GM04503 (cell line): ENCODE measurements around the gene NTN5.
"Not testable (repeated sequence)": the region's sequence is repeated elsewhere in the genome, so short reads cannot be mapped to it uniquely, and the experiment has no call there.

Source experiments
- DNase-seq: peaks from one replicate; pipeline ENCODE4 v3.0.0-alpha.2; 2012; ENCODE audit warnings: low read depth

NTN5 gene

DNA sequence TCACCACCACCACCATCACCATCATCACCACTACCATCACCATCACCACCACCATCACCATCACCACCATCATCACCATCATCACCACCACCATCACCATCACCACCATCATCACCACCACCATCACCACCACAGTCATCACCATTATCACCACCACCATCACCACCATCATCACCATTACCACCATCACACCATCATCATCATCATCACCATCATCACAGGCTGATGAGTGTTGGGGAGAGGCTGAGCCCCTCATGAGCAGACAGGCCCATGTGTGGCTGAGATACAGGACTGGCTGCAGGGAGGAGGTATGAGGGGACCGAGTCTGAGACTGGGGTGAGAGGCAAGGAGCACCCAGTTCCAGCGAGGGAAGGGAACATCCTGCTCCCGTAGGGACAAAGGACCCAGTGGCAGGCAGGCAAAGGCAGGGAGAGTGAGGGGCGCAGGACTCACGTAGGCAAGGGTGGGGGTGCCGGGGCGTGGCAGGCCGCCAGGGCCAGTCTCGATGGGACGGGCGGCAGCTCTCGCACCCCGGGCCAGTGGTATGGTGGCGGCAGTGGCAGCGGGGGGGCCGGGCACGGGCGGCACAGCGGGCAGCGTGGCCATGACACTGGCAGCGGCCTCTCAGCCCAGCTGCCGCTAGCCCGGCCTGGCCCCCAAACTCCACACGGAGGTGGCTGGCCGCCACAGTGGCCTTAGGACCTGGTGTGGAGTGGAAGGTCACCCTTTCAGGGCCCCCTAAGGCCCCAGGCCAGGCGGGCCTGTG, 2.7 kb downstream of the NTN5 start:
- no peak for DNase-seq

DNA sequence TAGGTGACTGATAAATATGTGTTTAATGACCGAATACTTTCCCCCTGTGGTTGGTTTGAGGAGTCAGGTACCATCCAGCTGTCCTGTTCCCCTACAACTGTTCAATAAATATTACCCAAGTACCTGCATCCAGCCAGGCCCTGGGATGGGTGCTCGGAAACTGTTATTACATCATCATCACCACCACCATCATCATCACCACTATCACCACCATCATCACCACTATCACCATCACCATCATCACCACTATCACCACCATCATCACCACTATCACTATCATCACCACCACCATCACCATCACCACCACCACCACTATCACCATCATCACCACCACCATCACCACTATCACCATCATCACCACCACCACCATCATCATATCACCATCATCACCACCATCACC, 4.1 kb downstream of the NTN5 start:
- no peak for DNase-seq

DNA sequence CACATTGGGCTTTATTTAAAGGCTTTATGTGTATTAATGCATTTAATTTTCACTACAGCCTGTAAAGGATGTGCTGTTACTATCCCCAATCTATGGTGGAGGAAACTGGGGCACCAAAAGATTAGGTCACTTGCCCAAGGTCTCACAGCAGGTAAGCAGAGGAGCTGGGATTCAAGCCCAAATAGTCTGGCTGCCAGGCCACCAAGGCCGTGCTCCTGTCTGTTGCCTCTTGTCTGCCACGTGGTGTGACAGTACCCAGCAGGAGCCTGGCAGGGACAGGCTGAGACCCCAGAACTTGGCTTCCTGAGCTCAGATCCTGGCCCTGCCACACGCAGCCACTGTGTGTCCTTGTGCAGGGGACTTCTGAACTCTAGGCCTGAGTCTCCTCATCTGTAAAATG, 4.5 kb downstream of the NTN5 start:
- no peak for DNase-seq

DNA sequence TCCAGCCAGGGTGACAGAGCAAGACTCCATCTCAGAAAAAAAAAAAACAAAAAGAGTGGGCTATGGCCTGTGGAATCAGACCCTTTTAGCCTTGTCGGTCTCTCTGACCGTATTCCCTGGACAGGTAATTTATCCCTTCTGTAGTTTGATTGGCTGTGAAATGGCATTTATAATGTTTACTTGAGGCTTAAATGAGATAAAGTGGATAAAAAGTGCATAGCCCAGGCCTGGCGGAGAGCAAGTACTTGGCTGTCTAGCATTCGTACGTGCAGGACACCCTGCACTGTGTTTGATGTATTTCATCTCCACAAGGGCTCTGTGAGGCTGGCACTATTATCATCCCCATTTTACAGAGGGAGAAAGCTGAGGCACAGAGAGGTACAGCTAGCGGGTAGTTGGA, 7.0 kb downstream of the NTN5 start:
- no peak for DNase-seq

DNA sequence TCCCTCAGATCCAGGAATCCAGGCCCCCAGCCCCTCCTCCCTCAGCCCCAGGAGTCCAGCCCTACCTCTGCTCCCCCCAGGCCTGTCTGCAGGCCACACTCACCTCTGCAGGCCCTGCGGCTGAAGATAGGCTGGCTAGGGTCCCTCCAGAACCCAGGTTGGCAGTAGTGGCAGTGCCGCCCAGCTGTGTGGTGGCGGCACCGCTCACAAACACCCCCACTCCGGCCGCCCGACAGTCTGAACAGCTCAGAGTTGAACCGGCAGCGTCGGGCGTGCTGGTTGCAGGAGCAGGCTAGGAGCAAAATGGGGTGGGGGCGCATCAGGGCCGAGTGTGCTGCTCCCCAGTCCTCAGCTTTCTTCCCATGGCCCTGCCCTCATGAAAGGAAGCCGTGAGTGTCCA, 8.3 kb downstream of the NTN5 start:
- DNase-seq, result no peak

DNA sequence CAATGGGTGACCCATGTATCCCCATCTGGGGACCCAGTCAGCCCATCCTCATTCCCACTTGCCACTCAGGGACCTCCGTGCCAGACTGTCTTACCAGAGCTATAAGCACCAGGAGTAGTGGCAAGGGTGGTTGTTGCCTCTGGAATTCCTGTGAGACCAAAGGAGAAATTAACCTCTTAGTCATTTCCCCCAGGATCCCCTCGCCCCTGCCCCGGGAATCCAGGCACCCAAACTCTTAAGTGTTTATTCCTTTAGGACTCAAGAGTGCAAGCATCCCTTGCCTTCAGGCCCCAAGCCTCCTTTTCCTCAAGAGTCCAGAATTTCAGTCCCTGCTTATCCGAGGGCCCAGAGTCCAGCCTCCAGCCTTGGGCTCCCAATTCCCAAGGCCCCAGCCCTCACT, 9.2 kb downstream of the NTN5 start:
- no peak for DNase-seq

DNA sequence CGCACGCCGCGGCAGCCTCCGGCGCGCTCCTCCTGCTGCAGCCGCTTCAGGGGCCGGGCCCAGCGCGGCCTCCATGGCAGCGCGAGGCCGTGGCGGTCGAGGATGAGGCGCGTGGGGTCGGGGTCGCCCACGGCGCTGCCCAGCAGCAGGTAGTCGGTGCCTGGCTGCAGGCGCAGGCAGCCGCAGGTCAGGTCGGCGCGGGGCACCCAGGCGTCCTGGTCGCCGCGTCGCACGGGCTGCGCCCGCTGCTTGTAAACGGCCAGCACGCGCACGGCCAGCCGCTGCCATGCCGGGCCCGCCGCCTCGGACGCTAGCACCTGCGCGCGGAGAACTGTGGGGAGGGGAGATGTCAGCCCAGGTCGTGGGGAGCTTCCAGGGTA, 11.1 kb downstream of the NTN5 start:
- DNase-seq, result no peak

DNA sequence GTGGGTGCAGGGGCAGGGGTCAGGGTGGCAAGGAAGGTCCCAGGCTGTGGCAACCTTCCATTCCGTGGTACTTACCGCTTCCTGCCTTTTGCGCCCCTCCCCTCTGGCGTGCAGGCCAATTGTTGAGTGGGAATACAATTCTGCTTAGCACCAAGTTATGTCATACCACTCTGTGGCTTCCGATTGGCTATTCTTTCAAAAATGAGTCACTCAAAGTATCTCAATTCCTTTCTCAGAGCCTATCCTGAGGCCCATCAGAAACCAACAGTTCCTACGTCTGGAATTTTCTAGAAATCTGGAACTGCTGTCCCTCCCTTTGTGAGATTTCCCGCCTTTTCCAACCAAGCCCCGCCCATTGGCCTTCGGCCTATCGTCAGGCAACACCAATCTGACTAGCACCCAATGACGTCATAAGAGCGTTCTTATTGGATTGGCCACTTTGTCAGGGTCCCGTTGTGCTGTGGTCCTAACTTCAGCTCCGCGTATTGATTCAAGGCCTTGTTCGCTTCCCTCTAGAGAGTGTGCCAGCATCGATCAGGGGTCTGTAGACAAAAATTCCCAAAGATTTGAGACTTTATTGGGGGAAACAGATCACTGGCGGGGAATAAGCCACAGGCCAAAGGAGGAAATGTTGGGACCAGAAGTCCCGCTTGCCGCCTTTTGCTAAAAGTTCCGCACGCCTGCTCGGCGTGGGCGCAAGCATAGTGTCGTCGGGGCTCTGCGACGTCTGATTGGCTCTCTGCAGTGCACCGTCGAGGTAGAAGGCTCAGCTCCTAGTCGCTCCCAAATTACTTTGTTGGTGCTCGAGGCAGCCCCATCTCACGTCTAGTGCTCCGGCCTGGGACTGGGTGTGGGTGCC, 11.7 kb downstream of the NTN5 start:
- DNase-seq, result peak; percentile 61

DNA sequence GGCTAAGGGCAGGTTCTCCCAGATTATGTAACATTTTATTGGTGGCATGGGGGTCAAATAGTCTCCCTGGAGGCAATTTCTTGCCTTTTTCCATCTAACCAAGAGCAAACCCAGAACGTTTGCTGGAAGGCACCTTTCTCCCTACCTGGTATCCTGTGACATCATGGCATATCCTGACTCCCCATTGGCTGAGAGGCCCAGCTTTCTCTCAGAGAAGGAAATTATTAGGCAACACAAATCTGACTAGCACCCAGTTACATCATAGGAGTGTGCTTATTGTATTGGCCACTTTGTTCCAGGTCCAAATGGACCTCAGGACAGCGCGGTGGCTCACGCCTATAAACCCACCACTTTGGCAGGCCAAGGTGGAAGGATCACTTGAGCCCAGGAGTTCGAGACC, 13.0 kb downstream of the NTN5 start:
- DNase-seq, result no peak

DNA sequence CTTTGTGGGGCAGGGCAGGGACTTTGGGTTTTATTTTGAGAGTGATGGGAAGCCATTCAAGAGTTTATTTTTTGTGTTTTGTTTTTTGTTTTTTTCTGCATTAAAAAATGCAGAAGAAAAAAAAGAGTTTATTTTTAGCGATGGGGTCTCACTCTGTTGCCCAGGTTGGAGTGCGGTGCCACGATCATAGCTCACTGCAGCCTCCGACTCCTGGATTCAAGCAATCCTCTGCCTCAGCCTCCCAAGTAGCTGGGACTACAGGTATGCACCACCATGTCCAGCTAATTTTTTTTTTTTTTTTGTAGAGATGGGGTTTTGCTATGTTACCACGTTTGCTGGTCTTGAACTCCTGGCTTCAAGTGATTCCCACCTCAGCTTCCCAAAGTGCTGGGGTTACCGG, 14.3 kb downstream of the NTN5 start:
- no peak for DNase-seq

DNA sequence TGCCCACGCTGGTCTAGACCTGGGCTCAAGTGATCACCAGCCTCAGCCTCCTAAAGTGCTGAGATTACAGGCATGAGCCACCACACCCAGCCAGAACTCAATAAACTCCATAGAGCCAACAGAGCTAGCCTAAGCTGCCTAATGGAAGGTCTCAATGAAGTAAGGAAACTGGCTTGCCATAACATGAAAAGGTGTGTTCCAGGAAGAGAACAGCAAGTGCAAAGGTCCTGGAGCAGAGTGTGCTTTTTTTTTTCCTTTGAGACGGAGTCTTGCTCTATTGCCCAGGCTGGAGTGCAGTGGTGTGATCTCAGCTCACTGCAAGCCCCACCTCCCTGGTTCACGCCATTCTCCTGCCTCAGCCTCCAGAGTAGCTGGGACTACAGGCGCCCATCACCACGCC, 15.0 kb downstream of the NTN5 start:
- DNase-seq, result not testable (repeated sequence)

DNA sequence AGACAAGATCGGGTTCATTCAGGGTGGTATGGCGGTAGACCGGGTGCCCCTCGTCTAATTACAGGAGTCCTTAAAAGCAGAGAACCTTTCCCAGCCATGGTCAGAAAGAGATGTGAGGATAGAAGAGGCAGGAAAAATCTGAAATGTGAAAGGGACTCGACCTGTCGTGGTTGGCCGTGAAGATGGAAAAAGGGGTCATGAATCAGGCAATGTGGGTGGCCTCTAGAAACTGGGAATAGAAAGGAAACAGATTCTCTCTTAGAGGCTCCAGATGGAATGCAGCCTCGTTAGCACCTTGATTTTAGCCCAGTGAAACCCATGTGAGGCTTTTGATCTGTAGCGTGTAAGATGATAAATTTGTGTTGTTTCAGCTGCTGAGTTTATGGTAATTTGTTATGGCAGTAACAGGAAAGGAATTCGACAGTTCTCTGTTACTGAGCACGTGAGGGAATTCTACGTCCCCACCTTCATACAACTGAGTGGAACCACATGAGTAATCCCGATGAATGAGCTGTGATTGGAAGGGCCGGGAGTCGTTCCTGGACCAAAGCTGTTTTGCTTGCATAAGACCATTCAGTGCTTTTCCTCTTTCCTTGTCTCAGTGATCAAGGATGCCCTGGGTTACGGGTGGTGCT, 15.9 kb downstream of the NTN5 start:
- peak; percentile 93 for DNase-seq

DNA sequence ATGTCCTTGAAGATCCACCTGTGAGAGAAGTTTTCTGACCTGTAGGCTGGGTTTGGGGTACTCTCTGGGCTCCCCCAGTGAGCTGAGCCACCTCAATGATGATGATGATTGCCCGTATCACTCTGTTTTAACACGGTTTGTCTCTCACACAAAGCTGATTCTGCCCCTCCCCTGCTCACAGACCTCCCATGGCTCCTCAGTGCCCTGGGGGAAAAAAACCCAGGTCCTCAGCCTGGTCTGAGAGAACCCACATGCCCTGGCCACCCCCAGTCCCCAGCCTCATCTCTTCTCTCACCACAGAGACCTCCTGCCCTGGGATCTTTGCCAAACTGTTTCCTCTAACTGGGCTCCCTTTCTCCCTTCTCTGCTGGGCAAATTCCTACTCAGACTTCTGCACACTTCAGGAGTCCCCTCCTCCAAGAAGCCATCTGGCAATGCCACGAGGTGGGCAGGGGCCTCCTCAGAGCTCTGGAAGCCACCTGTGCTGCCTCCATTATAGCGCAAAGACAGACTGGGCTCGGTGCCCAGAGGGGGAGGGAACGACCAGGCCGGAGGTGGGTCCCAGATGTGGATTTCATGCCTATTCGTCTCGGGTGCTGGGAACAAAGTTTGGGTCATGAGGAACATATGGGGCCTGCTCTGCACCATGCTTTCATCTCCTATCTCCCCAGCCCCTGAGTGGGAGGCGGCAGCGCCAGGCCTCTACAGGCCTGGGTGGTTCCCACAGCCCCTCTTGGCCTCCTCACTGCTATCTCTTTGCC, 18.3 kb downstream of the NTN5 start:
- DNase-seq, result no peak

DNA sequence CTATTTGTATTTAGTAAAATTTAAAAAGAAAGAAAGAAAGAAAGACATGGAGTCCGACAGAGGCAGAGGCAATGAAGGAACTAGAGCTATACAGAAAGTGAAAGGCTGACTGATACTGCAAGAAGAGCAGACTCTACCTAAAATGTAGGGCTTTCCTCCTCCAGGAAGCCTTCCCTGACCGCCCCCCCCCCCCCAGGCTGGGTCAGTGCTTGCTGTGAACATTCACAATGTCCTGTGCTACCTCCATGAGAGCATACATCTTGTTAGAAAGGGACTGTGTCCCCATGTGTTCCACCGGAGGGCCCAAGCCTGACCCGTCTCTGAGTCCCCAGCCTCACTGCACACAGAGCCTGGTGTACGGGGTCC, 21.2 kb downstream of the NTN5 start:
- DNase-seq, result no peak

DNA sequence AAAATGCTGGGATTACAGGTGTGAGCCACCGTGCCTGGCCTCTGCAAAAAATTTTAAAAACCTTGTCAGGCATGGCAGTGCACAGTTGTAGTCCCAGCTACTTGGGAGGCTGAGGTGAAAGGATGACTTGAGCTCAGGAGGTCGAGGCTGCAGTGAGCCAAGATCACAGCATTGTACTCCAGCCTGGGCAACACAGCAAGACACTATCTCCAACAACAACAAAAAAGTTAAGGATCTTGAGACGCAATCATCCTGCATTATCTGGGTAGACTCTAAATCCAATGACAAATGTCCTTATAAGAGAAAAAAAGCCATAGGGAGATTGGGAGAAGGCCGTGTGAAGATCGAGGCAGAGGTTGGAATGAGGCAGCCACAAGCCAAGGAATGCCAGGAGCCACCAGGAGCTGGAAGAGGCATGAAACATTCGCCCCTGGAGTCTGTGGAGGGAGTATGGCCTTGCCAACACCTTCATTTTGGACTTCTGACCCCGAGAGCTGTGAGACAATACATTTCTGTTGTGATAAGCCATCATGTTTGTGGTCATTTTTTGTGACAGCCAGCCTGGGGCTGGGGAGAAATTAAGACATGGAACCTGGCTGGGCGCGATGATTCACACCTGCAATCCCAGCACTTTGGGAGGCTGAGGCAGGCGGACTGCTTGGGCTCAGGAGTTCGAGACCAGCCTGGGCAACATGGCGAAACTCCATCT, 21.7 kb downstream of the NTN5 start:
- DNase-seq, result no peak

DNA sequence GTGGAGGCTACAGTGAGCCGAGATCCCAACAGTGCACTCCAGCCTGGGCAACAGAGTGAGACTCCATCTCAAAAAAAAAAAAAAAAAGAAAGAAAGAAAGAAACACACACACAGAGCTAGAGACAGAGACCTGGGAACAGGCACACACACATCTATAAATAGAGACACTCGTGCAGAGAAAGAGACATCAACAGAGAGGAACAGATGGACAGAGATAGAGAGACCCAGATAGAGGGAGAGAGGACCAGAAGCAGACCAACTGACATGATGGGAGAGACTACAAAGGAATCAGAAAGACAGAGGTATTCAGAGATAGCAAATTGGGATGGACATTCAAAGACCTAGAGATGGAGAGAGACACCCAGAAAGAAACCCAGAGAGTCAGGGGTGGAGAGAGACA, 24.7 kb downstream of the NTN5 start:
- no peak for DNase-seq

DNA sequence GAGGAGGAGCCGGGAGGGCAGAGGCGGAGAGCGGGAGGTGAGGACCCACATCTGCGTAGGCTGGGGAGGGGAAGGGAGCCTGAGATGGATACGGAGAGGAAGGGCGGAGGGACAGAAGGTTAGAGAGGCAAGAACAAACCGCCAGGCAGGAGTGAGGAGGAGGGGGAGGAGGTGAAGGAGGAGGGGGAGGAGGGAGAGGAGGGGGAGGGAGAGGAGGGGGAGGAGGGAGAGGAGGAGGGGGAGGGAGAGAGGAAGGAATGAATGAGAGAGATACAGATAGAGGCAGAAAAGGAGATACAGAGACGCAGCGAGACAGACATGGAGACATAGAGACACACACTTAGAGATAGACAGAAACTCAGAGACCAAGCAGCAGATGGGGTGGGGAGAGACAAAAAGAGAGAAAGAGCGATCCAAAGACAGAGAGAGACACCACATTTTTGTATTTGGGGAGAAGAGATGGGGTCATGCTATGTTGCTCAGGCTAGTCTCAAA, 26.0 kb downstream of the NTN5 start:
- DNase-seq, result no peak

DNA sequence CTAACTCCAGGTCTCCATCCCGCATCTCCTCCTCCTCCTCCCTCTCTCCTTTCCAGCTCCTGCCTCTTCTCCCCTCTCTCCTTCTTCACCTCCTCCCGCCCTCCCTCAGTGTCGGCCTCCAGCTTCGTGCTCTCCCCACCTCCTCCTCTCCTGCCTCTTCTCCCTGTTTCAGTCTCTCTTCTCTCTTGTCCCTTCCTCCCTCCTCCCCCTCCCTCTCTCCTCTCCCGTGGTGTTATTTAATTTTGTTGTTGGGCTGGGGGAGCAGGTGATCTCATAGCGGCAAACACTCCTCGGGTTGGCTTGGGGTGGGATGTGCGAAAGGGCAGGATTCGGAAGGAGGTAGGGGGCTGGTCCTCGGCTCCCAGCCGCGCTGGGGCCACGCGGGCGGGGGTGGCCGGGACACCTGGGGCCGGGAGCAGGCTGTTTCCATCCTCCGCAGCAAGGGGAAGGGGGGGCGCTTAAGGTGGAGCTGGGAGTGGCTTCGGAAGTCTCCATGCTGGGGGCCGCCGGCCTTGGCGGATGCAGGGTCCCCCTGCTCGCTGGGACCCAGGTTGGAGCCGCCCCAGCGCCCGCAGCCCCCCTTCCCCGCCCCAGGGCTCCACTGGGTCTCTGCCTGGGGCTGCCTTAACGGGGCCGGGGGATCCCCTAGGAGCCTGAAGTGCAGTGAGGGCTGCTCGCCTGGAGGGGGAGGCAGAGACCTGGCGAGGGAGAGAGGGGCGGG, 26.7 kb downstream of the NTN5 start, which contains the start of gene CA11:
Gene CA11 (minus strand): TSS at position 187 of the 721 bp plus-strand sequence. CDS start 555 bp downstream, outside the sequence.
- DNase-seq, result no peak

DNA sequence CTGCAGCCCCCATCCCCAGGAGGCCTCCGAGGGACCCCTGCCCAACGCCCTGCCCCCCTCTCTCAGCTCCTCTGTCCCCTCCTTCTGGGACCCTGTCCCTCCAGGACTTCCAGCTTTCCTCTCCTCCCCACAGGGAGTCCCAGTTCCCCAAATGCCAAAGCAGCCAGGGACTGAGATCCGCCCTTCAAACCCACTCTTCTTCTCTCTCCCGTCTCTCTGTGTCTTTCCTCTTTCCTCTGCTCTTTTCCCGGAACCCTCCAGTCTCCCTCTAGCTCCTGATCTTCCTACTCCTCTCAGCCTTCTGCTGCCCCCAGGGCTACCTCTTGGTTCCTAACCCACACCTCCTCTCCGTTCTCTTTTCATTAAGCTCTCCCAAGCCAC, 27.2 kb downstream of the NTN5 start:
- DNase-seq, result no peak

DNA sequence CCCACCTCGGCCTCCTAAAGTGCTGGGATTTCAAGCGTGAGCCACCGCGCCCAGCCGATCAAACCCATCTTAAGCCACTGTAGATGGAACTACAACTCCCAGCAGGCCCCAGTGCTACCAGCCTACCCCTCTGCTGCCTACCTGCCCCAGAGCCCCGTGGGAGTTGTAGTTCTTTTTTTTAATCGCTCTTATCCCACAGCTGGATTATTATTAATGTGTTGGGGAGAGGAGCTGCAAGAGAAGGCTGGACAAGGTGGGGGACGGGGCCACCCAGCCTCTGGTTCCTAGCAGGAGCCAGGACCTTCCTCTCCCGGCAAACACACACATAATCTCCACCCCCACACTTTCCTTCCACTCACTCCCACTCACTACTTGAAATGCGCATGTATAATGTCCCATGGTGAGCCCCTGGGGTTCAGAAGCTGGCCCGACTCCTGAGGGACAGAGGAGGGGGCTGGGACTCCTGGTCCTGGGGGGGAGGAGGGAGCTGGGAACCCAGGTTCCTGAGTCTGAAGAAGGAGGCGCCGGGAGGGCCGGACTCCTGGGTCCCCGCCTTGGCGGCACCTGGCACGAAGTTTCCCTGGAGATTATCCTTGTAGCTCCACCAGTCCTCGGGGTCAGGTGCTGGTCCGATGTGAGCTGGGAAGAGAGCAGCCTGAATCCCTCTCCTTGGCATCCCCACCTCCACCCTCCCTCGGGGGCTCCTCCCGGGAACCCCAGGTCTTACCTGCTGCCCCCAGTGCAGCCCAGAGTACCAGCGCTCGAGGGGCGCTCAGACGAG, 27.8 kb downstream of the NTN5 start:
- DNase-seq, result no peak
